ENCODE measurements around the gene DNAAF1.

DNAAF1 gene

DNA sequence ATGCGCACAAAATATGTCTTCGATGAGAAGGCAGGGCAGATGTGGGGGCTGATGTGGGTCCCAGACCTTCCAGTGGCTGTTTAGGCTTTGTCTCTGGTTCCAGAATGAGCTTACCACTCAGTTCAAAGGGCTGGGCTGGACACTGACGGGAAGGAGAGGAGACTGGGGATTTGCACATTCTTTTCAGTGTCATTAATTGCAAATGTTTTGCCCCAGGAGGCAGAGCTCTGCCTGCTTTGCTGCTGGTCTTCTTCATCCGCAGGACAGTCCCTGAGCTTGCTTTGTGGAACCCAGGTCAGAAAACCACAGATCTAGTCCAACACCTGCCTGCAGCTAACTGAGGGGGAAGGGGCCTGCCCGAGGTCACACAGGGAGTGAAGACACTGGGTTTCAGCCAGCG lies 73.8 kb downstream of the DNAAF1 start:
- TF ChIP-seq, protein P1, sequence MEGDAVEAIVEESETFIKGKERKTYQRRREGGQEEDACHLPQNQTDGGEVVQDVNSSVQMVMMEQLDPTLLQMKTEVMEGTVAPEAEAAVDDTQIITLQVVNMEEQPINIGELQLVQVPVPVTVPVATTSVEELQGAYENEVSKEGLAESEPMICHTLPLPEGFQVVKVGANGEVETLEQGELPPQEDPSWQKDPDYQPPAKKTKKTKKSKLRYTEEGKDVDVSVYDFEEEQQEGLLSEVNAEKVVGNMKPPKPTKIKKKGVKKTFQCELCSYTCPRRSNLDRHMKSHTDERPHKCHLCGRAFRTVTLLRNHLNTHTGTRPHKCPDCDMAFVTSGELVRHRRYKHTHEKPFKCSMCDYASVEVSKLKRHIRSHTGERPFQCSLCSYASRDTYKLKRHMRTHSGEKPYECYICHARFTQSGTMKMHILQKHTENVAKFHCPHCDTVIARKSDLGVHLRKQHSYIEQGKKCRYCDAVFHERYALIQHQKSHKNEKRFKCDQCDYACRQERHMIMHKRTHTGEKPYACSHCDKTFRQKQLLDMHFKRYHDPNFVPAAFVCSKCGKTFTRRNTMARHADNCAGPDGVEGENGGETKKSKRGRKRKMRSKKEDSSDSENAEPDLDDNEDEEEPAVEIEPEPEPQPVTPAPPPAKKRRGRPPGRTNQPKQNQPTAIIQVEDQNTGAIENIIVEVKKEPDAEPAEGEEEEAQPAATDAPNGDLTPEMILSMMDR (IDR thresholded peaks at IDR 0.05; ENCODE audit: insufficient read depth, low read depth, low read length, missing control alignments) = no peak
- no peak for DNase-seq (ENCODE audit: low read depth)

DNA sequence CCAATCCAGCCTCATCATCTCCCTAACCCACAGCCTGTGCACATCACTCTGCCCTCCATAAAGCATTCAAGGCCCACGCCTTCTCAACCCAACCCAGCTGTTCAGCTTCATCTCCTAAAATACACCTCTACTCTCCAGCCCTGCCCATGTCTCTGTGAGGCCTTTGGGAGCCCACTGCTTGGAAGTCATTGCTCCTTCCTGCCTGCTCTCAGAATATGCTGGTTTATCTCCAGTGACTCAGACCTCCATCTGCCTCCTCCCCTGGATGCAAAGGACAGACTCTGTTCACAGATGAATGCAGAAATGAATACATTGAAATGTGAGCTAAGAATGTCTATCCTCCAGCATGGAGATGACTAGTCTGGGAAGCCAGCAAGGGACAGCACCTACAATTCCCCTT lies 75.7 kb downstream of the DNAAF1 start:
- TF ChIP-seq, protein P1 (IDR thresholded peaks at IDR 0.05; ENCODE audit: insufficient read depth, low read depth, low read length, missing control alignments) = no peak
- peak; percentile 15 for DNase-seq (ENCODE audit: low read depth)
- no peak overlapping the region for H3K4me3 ChIP-seq (ENCODE audit: low read length)

More for the DNA sequence above, 73.8 kb downstream of the DNAAF1 start:
- no peak overlapping the region for H3K4me3 ChIP-seq (ENCODE audit: low read length)

DNA sequence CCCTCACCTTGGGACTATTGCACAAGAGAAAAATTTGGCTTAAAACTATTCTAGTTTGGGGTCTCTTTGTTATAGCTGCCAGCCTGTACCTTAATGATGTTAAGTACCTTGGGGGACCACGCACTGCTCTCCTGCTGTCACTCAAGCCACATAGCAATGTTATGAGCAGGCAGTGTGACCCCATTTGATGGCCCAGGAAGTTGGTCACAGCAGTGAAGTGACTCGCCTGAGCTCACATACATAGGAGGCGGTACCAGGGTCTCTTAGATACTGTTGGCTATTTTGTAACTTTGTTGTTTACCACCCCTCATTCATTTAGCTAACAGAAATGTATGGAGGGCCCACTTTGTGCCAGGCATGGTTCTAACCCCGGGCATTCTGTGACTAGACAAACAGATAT lies 78.3 kb downstream of the DNAAF1 start:
- TF ChIP-seq, protein P1 (IDR thresholded peaks at IDR 0.05; ENCODE audit: insufficient read depth, low read depth, low read length, missing control alignments) = no peak

DNA sequence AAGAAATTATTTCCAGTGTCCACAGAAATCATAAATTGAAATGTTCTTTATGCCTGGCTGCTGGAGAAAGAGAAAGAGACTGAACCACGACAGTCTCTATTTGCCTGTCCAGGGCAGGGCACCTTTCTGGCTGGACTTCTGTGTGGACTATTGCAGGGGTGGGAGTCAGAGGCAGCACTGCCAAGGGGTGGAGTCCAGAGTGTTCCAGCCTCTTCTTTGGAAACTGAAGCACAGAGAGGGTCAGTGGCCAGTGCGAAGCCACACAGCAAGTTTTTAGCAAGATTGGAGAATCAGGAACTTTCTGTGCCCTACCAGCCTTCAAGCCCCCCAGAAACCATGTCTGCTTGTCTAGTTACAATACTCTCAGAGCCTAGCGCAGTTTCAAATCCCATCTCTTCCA lies 79.4 kb downstream of the DNAAF1 start:
- no peak for DNase-seq (ENCODE audit: low read depth)
- no peak overlapping the region for H3K4me3 ChIP-seq (ENCODE audit: low read length)
- TF ChIP-seq, protein P1 (IDR thresholded peaks at IDR 0.05; ENCODE audit: insufficient read depth, low read depth, low read length, missing control alignments) = no peak

More for the DNA sequence above, 78.3 kb downstream of the DNAAF1 start:
- no peak for DNase-seq (ENCODE audit: low read depth)
- H3K4me3 ChIP-seq (ENCODE audit: low read length) = no peak overlapping the region

DNA sequence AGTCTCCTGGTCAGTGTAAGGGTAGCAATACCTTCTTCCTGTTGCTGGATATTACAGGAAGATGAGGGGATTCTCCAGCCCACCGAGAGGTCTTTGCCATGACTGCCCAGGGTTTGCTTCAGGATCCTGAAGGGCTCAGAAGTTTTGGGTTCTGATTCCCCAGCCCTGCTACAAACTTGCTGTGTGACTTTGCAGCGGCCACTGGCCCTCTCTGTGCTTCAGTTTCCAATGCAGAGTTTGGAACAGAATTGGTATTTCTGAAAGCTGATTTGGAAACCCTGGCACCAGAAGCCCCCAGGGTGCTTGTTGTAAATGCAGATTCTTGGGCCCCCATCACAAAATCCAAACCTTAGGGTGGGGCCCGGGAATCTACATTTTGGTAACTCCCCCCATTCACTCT lies 80.0 kb downstream of the DNAAF1 start:
- H3K4me3 ChIP-seq (ENCODE audit: low read length) = no peak overlapping the region
- DNase-seq (ENCODE audit: low read depth) = no peak
- TF ChIP-seq, protein P1 (IDR thresholded peaks at IDR 0.05; ENCODE audit: insufficient read depth, low read depth, low read length, missing control alignments) = no peak

DNA sequence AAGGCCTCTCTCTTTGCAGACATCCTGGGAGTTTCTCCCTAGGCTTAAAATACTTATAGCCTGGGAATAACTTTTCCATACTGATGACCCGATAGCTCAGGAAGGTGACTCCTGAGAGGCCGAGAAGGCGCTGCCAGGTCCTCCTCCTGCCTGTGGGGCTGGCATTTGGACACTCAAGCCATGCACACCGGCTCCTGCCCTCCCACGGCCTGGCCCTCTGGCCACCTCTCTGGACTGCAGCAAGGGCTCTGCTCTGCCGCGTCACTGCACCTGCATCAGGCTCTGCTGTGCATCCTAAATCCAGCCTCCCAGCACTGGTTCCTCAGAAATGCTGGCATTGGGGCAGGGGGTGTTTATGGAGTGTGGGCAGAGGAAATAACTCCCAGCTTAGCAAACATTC lies 80.5 kb downstream of the DNAAF1 start:
- no peak overlapping the region for H3K4me3 ChIP-seq (ENCODE audit: low read length)
- DNase-seq (ENCODE audit: low read depth) = no peak
- TF ChIP-seq, protein P1 (IDR thresholded peaks at IDR 0.05; ENCODE audit: insufficient read depth, low read depth, low read length, missing control alignments) = no peak

DNA sequence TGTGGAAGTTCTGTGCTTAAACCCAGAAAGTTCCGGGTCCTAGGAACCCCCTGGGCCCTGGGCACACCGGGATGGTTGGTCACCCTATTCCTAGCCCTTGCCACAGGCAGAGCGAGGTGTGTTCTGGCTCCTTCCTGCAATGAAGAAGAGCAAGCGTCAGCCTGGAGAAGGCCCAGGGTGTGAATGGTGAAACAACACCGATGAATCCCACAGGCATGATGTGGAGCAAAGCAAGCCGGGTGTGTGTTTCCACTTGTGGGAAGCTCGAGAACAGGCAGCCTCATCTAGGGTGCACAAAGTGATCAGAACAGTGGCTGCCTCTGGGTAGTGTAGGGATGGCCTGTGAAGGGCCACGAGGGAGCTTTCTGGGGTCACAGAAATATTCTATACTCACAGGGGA lies 80.9 kb downstream of the DNAAF1 start:
- no peak overlapping the region for H3K4me3 ChIP-seq (ENCODE audit: low read length)
- TF ChIP-seq, protein P1 (IDR thresholded peaks at IDR 0.05; ENCODE audit: insufficient read depth, low read depth, low read length, missing control alignments) = no peak
- DNase-seq (ENCODE audit: low read depth) = no peak
